Hematopoietic multipotent progenitor cell treated with erythropoietin and hydrocortisone succinate and interleukin-3 and kit ligand, for 17 days (in vitro differentiated cells): ENCODE results near the gene DDX59.

ENCODE experiments used
- DNase-seq: peaks from one replicate; pipeline ENCODE4 v3.0.0-alpha.2; 2015; ENCODE audit warnings: low spot score

The DDX59 gene

DNA sequence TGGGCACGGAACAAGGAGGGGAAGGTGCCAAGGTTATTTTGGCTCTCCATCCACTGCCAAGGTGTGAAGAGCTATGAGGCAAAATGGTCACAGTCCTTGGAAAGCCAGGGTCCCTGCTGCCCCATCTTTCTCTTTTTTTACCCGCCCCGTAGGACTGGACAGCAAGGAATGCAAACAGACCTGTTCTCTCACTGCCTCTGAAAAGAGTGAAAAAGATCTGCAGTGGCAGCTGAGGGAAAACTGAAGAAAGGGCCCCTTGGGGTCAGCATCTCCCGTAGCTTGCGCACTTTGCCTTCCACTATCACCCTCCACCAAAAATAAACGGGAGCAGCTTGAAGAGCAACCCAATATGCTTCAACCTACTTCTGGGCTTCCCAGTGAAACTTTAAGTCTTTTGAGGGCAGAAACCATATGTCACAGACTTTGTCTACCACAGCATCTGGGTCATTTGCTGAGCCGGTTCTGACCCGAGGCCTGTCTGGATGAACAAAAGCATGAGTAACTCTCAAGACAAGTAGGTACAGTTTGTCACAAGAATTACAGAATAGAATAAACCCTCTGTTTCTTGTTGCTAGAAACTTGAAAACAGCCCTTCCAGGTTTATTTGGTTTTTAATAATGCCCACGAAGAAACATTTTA, 39.7 kb downstream of the DDX59 start:
- DNase-seq, result no peak

DNA sequence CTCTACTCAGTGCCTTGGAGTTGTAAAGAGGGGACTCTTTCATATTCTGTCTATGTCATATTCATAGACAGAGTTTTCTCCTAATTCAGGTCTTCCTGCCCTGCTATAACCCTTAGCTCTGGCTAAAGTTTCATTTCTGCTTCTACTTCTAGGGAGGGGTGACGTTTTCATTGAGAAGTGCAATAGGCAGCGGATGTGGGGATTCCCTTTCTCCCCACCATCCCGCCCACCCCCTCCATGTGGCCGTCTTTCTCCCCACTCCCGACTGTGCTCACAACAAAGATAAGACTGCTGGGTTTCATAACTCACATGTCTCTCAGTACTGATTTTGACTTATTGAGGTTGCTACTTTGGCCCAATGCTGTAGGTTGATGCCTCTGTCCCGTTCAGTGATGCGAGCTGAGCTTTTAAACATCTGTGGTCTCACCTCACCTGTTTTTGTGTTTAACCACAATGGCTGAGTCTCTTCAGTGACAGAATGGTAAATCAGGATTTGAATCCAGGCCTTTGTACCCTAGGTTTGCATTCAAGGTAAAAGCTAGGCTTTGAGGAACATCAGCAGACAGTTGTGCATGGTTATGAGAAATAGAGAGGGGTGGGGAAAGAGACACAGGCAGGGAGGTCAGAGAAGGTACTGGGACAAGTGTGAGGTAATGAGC, 41.4 kb downstream of the DDX59 start:
- no peak for DNase-seq

DNA sequence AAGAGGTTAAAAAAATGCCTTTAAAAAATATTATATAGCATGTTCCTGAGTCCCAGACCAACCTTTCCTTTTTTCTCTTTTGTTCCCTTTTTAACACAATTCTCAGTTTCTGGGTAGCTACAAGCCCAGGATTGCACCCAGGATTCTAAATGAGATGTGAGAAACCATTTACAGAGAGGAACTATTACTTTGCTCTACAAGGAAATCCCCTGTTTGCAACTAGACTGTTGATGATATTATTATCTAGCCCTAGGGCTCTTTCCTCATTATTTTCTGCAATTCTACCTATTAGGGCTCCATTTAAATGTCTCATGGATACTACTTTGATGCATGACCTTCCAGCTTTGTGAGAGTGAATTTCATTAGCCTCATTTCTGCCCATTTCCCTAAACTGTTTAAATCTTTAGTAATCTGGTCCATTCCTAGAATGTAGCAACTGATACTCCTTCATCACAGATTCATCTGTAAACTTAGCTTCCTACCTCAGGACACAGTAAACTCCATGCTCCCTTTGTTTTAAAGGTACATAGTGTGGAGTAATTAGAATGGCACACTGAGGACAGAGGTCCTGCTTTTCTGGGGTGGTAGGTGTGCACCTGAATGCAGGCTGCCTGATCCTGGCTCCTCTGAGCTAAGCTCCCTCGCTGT, 42.0 kb downstream of the DDX59 start:
- no peak for DNase-seq

DNA sequence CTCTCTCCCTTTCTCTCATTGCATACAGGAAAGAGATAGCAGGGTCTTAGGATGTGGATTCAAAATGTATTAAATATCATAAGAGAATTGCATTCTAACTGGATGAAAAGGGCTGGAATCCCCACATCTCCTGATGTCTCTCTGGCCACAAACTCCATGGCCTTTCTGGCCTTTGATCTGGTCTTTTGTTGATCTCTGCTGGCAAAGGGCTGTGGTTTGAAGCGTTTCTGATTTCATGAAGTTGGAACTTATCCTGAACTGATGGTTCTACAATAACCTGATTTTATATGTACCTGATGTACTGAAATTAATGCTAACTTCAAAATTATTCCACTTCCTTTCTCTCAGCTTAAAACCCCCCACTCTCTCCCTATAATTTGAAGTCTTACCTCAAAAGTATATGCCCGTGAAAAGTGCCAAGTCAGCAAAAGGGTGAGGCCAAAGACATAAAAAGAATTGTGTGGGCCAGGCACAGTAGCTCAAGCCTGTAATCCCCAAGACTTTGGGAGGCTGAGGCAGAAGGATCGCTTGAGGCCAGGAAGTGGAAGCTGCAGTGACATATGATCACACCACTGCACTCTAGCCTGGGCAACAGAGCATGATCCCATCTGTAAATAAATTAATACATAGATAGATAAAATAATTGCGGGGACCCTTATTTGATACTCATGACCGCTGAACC, 42.7 kb downstream of the DDX59 start:
- no peak for DNase-seq

DNA sequence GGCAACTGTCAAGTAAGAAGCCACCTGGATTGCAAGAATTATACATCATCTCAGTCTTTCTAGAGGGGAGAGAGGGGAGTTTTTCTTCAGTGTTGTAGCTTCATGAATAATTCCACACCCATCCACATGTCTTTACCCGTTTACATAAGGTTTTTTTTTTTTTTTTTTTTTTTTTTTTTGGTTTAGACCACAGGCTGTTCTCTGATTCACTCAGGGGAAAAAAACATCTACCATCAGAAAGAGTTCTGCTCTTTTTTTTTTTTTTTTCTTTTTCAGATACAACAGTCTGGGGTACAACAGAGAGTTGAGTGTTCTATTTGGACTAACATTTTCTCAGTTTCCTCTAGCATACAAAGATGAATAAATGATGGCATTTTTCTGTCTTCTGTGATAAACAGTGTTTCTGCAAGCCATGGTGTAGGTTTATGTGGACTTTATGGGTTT, 44.3 kb downstream of the DDX59 start:
- no peak for DNase-seq

DNA sequence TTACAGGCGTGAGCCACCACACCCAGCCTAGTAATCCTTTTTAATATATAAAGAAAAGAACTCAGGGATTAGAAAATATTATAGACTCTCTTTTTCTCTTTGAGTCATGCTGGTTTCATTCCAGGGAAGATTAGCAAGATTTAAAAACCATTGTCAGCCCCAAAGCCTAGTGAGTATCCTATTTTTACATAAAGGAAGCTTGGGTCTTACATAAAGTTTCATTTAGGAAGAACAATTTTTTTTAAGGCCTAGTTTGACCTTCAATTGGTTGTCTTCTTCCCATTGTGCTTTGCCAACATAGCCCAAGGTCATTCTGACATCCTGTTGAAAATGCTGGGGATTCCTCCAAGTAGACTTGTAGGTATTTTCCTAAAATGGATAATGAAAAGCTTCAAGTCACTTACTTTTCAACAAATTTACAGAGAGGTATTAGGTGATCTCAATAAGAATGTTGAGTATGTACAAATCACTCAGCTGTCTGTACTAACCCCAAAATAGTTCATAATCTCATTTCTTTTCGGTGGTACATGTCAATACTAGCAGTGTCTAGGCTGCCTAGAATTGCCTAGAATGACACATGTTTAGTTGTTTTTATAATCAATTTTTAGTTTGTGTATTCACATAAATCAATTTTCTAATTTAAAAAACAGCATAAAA, 44.9 kb downstream of the DDX59 start:
- DNase-seq, result no peak

DNA sequence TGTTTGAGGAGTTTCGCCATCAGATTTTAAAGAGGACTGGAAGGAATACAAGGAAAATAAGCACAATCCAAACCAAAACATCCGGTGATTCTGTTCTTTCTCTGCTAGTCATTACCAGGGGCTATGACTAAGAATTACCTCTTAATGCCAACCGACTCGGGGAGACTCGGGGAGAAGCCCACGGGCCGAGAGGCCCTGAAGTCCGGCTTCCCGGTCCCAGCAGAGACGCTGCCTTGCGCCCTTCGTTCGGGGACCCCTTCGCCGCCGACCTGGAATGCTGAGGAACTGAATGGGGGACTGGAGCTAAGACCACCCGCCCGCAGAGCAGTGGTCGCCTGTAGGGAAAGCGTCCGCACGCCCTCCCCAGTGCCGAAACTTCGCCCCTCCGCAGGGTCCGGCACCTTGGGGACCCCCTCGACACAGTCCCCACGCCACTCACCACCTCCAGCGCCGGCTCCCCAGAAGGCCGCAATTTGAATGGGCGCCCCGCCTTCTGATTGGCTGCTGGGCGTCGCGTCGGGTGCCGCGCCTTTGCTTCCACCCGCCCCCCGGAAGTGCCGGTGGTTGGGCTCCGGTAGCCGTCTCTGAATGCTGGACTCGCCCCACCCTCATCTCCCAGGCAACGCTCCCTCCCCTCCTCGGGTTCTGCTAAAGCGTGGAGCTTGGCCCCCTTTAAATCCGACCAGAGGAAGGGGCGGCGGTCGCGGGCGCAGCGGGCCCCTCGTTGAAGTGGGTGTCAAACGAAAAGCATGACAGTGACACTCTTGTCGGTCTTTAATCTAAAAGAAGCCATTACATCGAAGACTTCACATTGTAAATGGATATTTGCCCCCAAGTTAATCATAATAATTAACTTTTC, 49.2 kb downstream of the DDX59 start, which contains the start of gene KIF14:
Gene KIF14 (minus strand): TSS at position 479 of the 859 bp plus-strand sequence. CDS start 2,028 bp downstream, outside the sequence.
- peak; percentile 92 for DNase-seq

DNA sequence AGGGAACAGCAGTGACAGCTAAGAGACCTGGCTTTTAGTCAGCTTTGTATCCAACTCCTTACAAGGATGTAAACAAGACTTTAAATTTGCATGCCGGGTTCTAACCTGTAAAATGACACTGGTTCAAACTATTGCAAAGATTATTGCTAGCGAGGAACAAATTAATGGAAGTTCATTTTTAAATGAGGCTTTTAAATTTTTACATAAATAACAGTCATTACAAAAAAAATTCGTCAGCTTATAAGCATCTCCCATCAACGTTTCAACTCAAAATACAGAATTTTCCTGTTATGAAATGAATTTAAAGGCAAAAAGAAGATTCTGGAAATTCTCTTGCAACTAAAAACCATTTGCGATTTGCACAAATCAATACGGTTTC, 49.8 kb downstream of the DDX59 start:
- DNase-seq, result no peak

DNA sequence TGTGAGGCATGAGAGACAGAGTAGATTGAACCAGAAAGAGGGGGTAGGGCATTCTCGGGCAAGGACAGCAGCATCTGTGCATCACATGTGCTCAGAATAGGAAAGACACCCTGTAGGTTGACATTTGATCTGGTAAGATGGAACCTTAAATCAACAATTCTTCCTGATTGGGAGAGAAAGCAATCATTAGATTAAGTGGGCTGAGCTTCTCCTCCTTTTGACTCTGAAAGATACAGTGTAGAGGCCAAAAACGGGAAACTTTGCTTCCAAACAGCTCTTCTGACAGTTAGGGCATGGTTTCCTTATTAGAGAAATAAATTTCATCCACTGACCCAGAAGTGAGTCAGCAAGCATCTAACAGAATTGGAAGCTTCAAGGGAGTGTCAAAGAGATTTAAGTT, 58.9 kb downstream of the DDX59 start:
- DNase-seq, result no peak

DNA sequence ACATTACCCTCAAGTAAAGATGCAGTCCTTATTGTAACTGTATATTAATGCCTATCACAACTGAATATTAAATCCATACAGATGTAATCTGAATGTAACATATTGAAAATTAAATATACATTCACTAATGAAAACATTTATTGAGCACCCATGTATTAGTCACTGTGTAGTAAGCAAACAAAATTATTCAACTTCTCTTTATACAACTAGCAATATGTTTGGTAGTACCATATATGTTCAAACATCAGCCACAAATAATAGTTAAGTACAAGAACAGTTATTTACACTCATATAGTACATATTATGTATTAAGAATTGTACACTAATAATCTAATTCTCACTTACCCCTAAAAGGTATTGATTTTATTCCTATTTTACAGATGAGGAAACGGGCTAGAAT, 67.1 kb downstream of the DDX59 start:
- no peak for DNase-seq
